DOHH2 (cell line): ENCODE measurements around the gene NF1.

Source experiments
- EZH2phosphoT487 ChIP-seq: fragments of 200-600 bp; sonication (generic); IDR thresholded peaks from 2 replicates; pipeline ENCODE4 v1.6.1; 2017; ENCODE audit warnings: borderline replicate concordance, mild to moderate bottlenecking, antibody characterized with exemption, low read length, moderate library complexity, mixed read lengths
- TF ChIP-seq, protein P1 (sequence below): fragments of 200-600 bp; sonication (generic); IDR thresholded peaks from one replicate; pipeline ENCODE4 v1.5.1; 2014; ENCODE audit warnings: antibody characterized with exemption, mild to moderate bottlenecking, low read depth, low read length; ENCODE audit not compliant: poor library complexity, severe bottlenecking

DNA sequence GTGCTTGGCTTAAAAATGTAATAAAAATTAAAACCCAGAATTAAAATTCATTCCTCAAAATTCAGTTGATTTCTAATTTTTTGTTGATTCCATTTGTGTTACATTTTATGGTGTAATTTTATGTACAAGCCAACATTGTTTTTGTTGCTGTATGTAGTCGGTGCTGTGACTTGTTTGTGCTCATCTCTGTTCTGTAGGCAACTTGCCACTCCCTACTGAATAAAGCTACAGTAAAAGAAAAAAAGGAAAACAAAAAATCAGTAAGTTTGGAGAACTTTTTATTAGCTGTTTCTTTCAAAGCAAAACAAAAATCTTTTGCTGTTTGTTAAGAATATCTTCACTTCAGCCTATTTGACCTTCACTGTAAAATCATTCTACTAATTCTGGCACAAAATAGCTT is 158.0 kb downstream of the NF1 start:
- TF ChIP-seq, protein P1, sequence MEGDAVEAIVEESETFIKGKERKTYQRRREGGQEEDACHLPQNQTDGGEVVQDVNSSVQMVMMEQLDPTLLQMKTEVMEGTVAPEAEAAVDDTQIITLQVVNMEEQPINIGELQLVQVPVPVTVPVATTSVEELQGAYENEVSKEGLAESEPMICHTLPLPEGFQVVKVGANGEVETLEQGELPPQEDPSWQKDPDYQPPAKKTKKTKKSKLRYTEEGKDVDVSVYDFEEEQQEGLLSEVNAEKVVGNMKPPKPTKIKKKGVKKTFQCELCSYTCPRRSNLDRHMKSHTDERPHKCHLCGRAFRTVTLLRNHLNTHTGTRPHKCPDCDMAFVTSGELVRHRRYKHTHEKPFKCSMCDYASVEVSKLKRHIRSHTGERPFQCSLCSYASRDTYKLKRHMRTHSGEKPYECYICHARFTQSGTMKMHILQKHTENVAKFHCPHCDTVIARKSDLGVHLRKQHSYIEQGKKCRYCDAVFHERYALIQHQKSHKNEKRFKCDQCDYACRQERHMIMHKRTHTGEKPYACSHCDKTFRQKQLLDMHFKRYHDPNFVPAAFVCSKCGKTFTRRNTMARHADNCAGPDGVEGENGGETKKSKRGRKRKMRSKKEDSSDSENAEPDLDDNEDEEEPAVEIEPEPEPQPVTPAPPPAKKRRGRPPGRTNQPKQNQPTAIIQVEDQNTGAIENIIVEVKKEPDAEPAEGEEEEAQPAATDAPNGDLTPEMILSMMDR = no peak
- TF ChIP-seq EZH2phosphoT487 = no peak
